Measurements from ENCODE around the gene UBA52. TPM values are rescaled to one million over a fixed set of nuclear protein-coding genes. Genes with fewer than 3 reads are reported as not detected.
A peak's percentile ranks its signal among the peaks of the same experiment; 100 is the strongest.

UBA52 gene
- total and polyA plus RNA-seq, 2 of the 13 experiments (the other 11 are each of a cell fraction or from before 2014, with no cell fraction given) = 959 to 1,782 TPM

- TF ChIP-seq ZNF329 (CRISPR knock-in tag; IDR thresholded peaks at IDR 0.05; ENCODE audit: low read depth) (no peak), MXD1 (CRISPR knock-in tag; IDR thresholded peaks at IDR 0.05) (no peak), ISX (CRISPR knock-in tag; conservative IDR thresholded peaks at IDR 0.05) (no peak), IKZF1 (IDR thresholded peaks at IDR 0.05) (no peak), PHF5A (CRISPR knock-in tag; IDR thresholded peaks at IDR 0.05; ENCODE audit: low read depth, unreplicated experiment) (no peak), PRDM15 (CRISPR knock-in tag; IDR thresholded peaks at IDR 0.05) (peak; percentile 2; the same call in 1 of the 2 replicates), KMT2A (CRISPR knock-in tag; IDR thresholded peaks at IDR 0.05) (peak; percentile 52; the same call in 1 of the 2 replicates), PRDM4 (CRISPR knock-in tag; IDR thresholded peaks at IDR 0.05; ENCODE audit: borderline replicate concordance) (no peak), ZNF383 (CRISPR knock-in tag; IDR thresholded peaks at IDR 0.05; ENCODE audit: borderline replicate concordance) (no peak), MTF1 (CRISPR knock-in tag; IDR thresholded peaks at IDR 0.05) (no peak), ZNF362 (CRISPR knock-in tag; IDR thresholded peaks at IDR 0.05; ENCODE audit: borderline replicate concordance) (peak; percentile 71; the same call in 1 of the 2 replicates), MAX (IDR thresholded peaks at IDR 0.05) (peak; percentile 59; the same call in 1 of the 2 replicates), JUND (CRISPR knock-in tag; IDR thresholded peaks at IDR 0.05) (peak; percentile 61; the same call in 1 of the 2 replicates), E2F5 (CRISPR knock-in tag; conservative IDR thresholded peaks at IDR 0.05) (peak; percentile 64), ZNF326 (CRISPR knock-in tag; IDR thresholded peaks at IDR 0.05; ENCODE audit: borderline replicate concordance) (no peak), ZNF296 (CRISPR knock-in tag; conservative IDR thresholded peaks at IDR 0.05) (0 out of 2 replicates have a peak, but pooled peaks have one; percentile 68), FOXC1 (CRISPR knock-in tag; IDR thresholded peaks at IDR 0.05; ENCODE audit: borderline replicate concordance) (no peak), ZMYM3 (CRISPR knock-in tag; IDR thresholded peaks at IDR 0.05) (peak; percentile 79), ETV6 (CRISPR knock-in tag; conservative IDR thresholded peaks at IDR 0.05) (peak; percentile 80; the same call in 1 of the 2 replicates)
Observed at GRCh38 chr19:18588611-18589379, 17.1 kb downstream of the UBA52 start, which contains the start of gene REX1BD (continued).
